IPS-18a (cell line): Measurements from ENCODE around the gene CLDN18.

Experiments
- H3K27ac ChIP-seq: one replicate; pipeline ENCODE4 v1.5.1; 2013; ENCODE audit warnings: low read length
- H3K27me3 ChIP-seq: one replicate; pipeline ENCODE4 v1.6.1; 2013; ENCODE audit warnings: mild to moderate bottlenecking, low read length; ENCODE audit not compliant: control insufficient read depth, insufficient read depth
- H3K36me3 ChIP-seq: one replicate; pipeline ENCODE4 v1.6.1; 2013; ENCODE audit warnings: low read depth, low read length; ENCODE audit not compliant: control insufficient read depth
- H3K4me1 ChIP-seq: one replicate; pipeline ENCODE4 v1.6.1; 2013; ENCODE audit warnings: low read depth, low read length; ENCODE audit not compliant: control insufficient read depth
- H3K4me3 ChIP-seq: one replicate; pipeline ENCODE4 v1.5.1; 2013; ENCODE audit warnings: low read length
- H3K9ac ChIP-seq: one replicate; pipeline ENCODE4 v1.6.1; 2013; ENCODE audit warnings: mild to moderate bottlenecking, low read length, moderate library complexity
- H3K9me3 ChIP-seq: one replicate; pipeline ENCODE4 v1.6.1; 2013; ENCODE audit warnings: low read depth, low read length; ENCODE audit not compliant: control insufficient read depth

CLDN18 gene

GRCh38 chr3:137998121-137999042 is 11.6 kb upstream of the CLDN18 start:
- Histone ChIP-seq H3K27ac (no peak overlapping the region), H3K9ac (no peak overlapping the region), H3K4me1 (no peaks in the 10 kb centered on the region), H3K9me3 (peaks cover 6% of the 10 kb centered on the region), H3K4me3 (no peak overlapping the region), H3K36me3 (no peaks in the 10 kb centered on the region), H3K27me3 (no peaks in the 10 kb centered on the region)

- Histone ChIP-seq H3K4me3 (no peak overlapping the region), H3K4me1 (no peaks in the 10 kb centered on the region), H3K36me3 (no peaks in the 10 kb centered on the region), H3K9ac (no peak overlapping the region), H3K27ac (no peak overlapping the region), H3K9me3 (no peaks in the 10 kb centered on the region), H3K27me3 (no peaks in the 10 kb centered on the region)
These were observed 6.9 kb upstream of the CLDN18 start for GRCh38 chr3:138003069-138003468.

GRCh38 chr3:138005627-138006026 is 4.3 kb upstream of the CLDN18 start:
- Histone ChIP-seq H3K4me1 (no peaks in the 10 kb centered on the region), H3K9ac (no peak overlapping the region), H3K9me3 (no peaks in the 10 kb centered on the region), H3K27me3 (no peaks in the 10 kb centered on the region), H3K4me3 (no peak overlapping the region), H3K36me3 (no peaks in the 10 kb centered on the region), H3K27ac (no peak overlapping the region)

GRCh38 chr3:138007898-138008297 is 2.1 kb upstream of the CLDN18 start:
- no peak overlapping the region for H3K27ac ChIP-seq
- no peak overlapping the region for H3K9ac ChIP-seq
- no peaks in the 10 kb centered on the region for H3K9me3 ChIP-seq
- no peaks in the 10 kb centered on the region for H3K4me1 ChIP-seq
- no peaks in the 10 kb centered on the region for H3K36me3 ChIP-seq
- H3K27me3 ChIP-seq: no peaks in the 10 kb centered on the region
- no peak overlapping the region for H3K4me3 ChIP-seq

GRCh38 chr3:138010273-138010590 is 267 bp downstream of the CLDN18 start:
- Histone ChIP-seq H3K9me3 (no peaks in the 10 kb centered on the region), H3K36me3 (no peaks in the 10 kb centered on the region), H3K4me3 (no peak overlapping the region), H3K9ac (no peak overlapping the region), H3K27me3 (no peaks in the 10 kb centered on the region), H3K27ac (no peak overlapping the region), H3K4me1 (no peaks in the 10 kb centered on the region)

GRCh38 chr3:138011722-138012121 is 1.8 kb downstream of the CLDN18 start:
- Histone ChIP-seq H3K27ac (no peak overlapping the region), H3K9ac (no peak overlapping the region), H3K4me3 (no peak overlapping the region), H3K36me3 (no peaks in the 10 kb centered on the region), H3K9me3 (no peaks in the 10 kb centered on the region), H3K27me3 (no peaks in the 10 kb centered on the region), H3K4me1 (no peaks in the 10 kb centered on the region)

DNA sequence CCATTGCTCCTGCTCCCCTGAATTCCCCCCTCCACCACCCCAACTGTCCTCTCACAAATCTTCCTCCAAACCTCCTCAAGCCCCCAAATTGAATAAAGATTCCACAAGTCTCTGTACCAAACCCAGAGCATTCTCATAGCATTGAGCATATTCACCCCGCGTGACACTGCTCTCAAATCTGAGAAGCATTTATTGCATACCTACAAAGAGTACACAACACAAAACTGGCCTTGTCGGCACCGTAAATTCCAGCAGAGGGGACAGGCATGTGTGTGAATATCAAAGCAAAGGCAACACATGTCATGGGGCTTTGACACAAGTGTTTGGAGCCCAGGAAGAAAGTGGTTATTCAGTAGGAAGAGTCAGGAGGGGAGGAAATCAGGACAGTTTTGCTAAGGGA is 2.6 kb downstream of the CLDN18 start:
- no peak overlapping the region for H3K4me3 ChIP-seq
- no peaks in the 10 kb centered on the region for H3K27me3 ChIP-seq
- H3K27ac ChIP-seq: no peak overlapping the region
- H3K4me1 ChIP-seq: no peaks in the 10 kb centered on the region
- H3K36me3 ChIP-seq: no peaks in the 10 kb centered on the region
- H3K9me3 ChIP-seq: no peaks in the 10 kb centered on the region
- H3K9ac ChIP-seq: no peak overlapping the region

DNA sequence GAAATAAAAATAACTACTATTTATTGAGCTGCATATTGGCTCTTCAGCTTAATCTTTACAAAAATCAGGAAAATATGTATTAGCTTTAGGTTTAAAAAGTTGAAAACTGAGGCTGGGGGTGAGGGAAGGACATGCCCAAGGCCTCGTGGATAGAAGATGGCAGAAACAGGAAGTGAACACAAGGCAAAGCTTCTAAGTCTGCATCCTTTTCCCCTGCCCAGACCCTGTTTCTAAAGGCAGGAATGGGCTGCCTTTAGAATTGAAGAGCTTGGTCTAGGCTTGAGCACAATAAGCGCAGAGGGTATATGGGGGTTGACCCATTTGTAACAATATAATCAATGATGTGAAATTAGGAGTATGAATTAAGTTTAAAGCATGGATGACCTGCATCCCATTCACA is 6.1 kb downstream of the CLDN18 start:
- H3K36me3 ChIP-seq: no peaks in the 10 kb centered on the region
- H3K27ac ChIP-seq: no peak overlapping the region
- H3K27me3 ChIP-seq: no peaks in the 10 kb centered on the region

DNA sequence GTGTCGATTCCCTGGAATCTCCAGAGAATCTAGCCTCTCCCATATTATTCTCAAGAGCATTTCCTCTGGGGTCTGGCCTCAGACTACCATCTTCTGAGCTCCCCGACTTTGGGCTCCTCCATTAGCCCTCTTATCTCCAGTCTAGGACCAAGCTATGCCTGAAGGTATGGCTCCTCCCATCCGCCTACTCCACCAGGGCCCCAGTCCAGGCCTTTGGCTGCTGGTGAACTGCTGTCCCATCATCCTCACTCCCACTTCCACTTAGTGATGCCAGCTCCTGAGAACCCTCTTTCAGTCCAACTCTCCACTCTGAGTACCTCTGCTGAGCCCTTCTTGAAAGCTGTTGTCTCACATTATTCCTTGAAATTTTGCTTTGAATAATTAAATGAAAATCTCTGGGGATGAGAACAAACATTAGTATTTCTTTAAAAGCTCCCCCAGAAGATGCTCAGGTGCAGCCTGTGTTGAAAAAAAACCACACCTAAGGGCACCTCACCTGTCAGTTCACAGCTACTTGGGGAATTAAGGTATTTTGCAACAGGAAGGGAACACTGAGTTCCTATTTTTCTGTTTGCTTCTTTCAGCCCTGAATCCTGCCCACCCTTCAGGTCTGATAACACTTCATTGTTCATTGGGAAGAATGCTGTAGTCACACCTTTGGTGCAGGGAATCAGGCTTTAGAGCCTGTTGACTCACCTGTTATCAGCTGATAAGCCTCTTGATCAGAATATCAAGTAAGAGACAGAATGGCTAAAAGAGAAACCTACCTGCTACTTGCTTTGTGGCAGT is 9.5 kb downstream of the CLDN18 start:
- no peaks in the 10 kb centered on the region for H3K4me1 ChIP-seq
- no peak overlapping the region for H3K4me3 ChIP-seq
- H3K9me3 ChIP-seq: no peaks in the 10 kb centered on the region
- H3K27ac ChIP-seq: no peak overlapping the region
- no peak overlapping the region for H3K9ac ChIP-seq
- H3K36me3 ChIP-seq: no peaks in the 10 kb centered on the region
- no peaks in the 10 kb centered on the region for H3K27me3 ChIP-seq

More for the DNA sequence above, 6.1 kb downstream of the CLDN18 start:
- no peak overlapping the region for H3K9ac ChIP-seq
- no peaks in the 10 kb centered on the region for H3K9me3 ChIP-seq
- no peak overlapping the region for H3K4me3 ChIP-seq
- H3K4me1 ChIP-seq: no peaks in the 10 kb centered on the region

DNA sequence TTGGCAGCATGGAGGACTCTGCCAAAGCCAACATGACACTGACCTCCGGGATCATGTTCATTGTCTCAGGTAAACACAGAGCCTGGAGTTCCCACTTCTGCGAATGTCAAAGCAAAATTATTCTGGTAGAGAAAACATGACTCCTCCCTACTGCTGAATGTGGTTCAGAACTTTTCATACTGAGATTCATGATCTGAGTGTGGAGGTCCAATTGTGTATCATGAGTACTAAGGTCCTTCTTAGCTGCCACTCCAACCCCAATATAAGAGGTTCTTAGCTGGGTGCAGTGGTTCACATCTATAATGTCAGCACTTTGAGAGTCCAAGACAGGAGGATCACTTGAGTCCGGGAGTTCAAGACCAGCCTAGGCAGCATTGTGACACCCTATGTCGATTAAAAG is 13.8 kb downstream of the CLDN18 start:
- no peaks in the 10 kb centered on the region for H3K27me3 ChIP-seq
- H3K4me3 ChIP-seq: no peak overlapping the region
- H3K9ac ChIP-seq: no peak overlapping the region
- H3K36me3 ChIP-seq: no peaks in the 10 kb centered on the region
- H3K4me1 ChIP-seq: no peaks in the 10 kb centered on the region
- H3K9me3 ChIP-seq: no peaks in the 10 kb centered on the region
- H3K27ac ChIP-seq: no peak overlapping the region

DNA sequence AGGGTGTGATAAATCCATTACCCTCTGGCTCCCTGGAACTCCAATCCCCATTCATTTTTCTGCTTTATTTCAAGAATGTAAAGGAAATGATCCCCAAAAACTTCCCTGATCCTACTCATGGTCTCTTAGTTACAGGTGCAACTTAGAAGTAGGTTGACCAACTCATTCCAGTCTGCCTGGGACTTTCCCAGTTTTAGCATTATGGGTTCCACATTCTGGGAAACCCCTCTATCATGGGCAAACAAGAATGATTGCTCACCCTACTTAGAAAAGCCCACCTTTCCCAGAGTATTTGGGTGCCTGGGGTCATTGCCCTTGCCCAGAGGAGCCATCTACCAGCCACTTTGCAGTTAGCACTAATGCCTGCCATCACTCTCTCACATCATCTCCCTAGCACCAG is 15.6 kb downstream of the CLDN18 start:
- Histone ChIP-seq H3K36me3 (no peaks in the 10 kb centered on the region), H3K27me3 (no peaks in the 10 kb centered on the region), H3K9me3 (no peaks in the 10 kb centered on the region), H3K4me1 (no peaks in the 10 kb centered on the region), H3K9ac (no peak overlapping the region), H3K4me3 (no peak overlapping the region), H3K27ac (no peak overlapping the region)

- no peak overlapping the region for H3K4me3 ChIP-seq
- no peaks in the 10 kb centered on the region for H3K4me1 ChIP-seq
- H3K9ac ChIP-seq: no peak overlapping the region
- no peaks in the 10 kb centered on the region for H3K27me3 ChIP-seq
- H3K27ac ChIP-seq: no peak overlapping the region
- no peaks in the 10 kb centered on the region for H3K36me3 ChIP-seq
- H3K9me3 ChIP-seq: no peaks in the 10 kb centered on the region
These were observed 17.9 kb downstream of the CLDN18 start for GRCh38 chr3:138027821-138028220.
